K562 (cell line): Measurements from ENCODE around the gene TMEM107. TPM values are rescaled to one million over a fixed set of nuclear protein-coding genes. Genes with fewer than 3 reads are reported as not detected.

Source experiments
- CREB3 ChIP-seq: fragments of 450-650 bp; conservative IDR thresholded peaks from 2 replicates; pipeline ENCODE4 v1.6.1; 2016; ENCODE audit warnings: missing genetic modification characterization, low read depth, mild to moderate bottlenecking, missing compliant biosample characterization, moderate library complexity
- HBP1 ChIP-seq: fragments of 450-650 bp; formaldehyde crosslinking; IDR thresholded peaks from 2 replicates; pipeline ENCODE4 v1.4.0; 2022; ENCODE audit warnings: missing genetic modification characterization
- MCM5 ChIP-seq: fragments of 450-650 bp; IDR thresholded peaks from 2 replicates; pipeline ENCODE4 v1.6.1; 2016; ENCODE audit warnings: low read depth
- MGA ChIP-seq: fragments of 450-650 bp; IDR thresholded peaks from 2 replicates; pipeline ENCODE4 v1.6.1; 2016; ENCODE audit warnings: mild to moderate bottlenecking, moderate library complexity
- PRDM10 ChIP-seq: fragments of 450-650 bp; IDR thresholded peaks from 2 replicates; pipeline ENCODE4 v1.6.1; 2018; ENCODE audit not compliant: partially characterized antibody
- RBM25 ChIP-seq: fragments of 200-400 bp; formaldehyde crosslinking; IDR thresholded peaks from 2 replicates; pipeline ENCODE4 v1.6.1; 2018; ENCODE audit warnings: low read length, low read depth, moderate library complexity; ENCODE audit not compliant: severe bottlenecking
- SRSF9 ChIP-seq: fragments of 200-400 bp; formaldehyde crosslinking; IDR thresholded peaks from 2 replicates; pipeline ENCODE4 v1.6.1; 2017; ENCODE audit warnings: low read depth, low read length, borderline replicate concordance
- ZNF146 ChIP-seq: IDR thresholded peaks from one replicate; pipeline ENCODE4 v1.6.1; 2018; ENCODE audit warnings: missing compliant biosample characterization; ENCODE audit not compliant: unreplicated experiment
- polyA plus RNA-seq, 8 experiments: library from polyadenylated mRNA; depleted of rRNA in 4 of 8; stranded (reverse) in 5 of 8; unstranded in 3 of 8; fragments of >200 nt; fragmentation: Nextera tagmentation in 2 of 8; fragmentation: Illumina TruSeq in 1 of 8; extraction: Ambion mirVana in 2 of 8; extraction: Trizol in 1 of 8; gene quantifications; 2 replicates each; pipeline versions ENCODE4 v1.2.1 to v1.2.3, GENCODE V29; 2011 to 2014; ENCODE audit warnings: inconsistent platforms in 1 of 8, missing spikeins in 1 of 8
- total RNA-seq, 7 experiments: library from RNA; depleted of rRNA in 6 of 7; stranded (reverse); fragments of >200 nt in 6 of 7; fragmentation: Illumina TruSeq in 2 of 7; extraction: Trizol in 2 of 7; gene quantifications; 2 replicates each; pipeline versions ENCODE4 v1.2.1 to v1.2.3, GENCODE V29; 2011 to 2021; ENCODE audit warnings: low replicate concordance in 1 of 7

TMEM107 gene
- total and polyA plus RNA-seq, 9 of the 15 experiments (the other 6 are each of a cell fraction or from before 2014, with no cell fraction given) = 7.1 to 26.2 (median 16.9) TPM

GRCh38 chr17:8185582-8186445, 9.6 kb upstream of the TMEM107 start (continued):
- TF ChIP-seq MGA (no peak), SRSF9 (no peak), PRDM10 (no peak), HBP1 (CRISPR knock-in tag) (no peak), MCM5 (no peak), ZNF146 (CRISPR knock-in tag) (no peak), RBM25 (no peak), CREB3 (tag) (no peak)
